ENCODE data around the gene SLFN12.
"Not testable (repeated sequence)": the region's sequence is repeated elsewhere in the genome, so short reads cannot be mapped to it uniquely, and the experiment has no call there.

SLFN12 gene

DNA sequence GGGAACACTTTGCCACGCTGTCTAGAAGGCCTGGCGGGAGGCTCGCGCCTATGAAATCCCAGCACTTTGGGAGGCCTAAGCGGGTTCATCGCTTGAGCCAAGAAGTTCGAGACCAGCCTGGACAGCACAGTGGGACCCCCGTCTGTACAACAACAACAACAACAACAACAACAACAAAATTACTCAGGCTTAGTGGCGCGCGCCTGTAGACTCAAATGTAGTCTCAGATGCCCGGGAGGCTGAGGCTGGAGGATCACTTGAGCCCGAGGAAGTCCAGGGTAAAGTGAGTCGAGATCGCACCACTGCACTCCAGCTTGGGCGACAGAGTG is 16.6 kb upstream of the SLFN12 start:
- Histone ChIP-seq H3K27me3 (ENCODE audit: insufficient read depth, low read length) (no peaks in the 10 kb centered on the region), H3K36me3 (ENCODE audit: insufficient read depth, low read length) (no peaks in the 10 kb centered on the region), H3K27ac (ENCODE audit: low read depth, low read length) (no peak overlapping the region), H3K4me3 (ENCODE audit: low read depth, low read length) (peak overlapping the region; percentile 79), H2AFZ (ENCODE audit: low read length, unreplicated experiment) (no peak overlapping the region), H3K79me2 (ENCODE audit: control insufficient read depth, insufficient read depth, low read length, unreplicated experiment) (no peaks in the 10 kb centered on the region), H3K4me1 (ENCODE audit: control insufficient read depth, insufficient read depth, low read length, unreplicated experiment) (peaks cover 6% of the 10 kb centered on the region)

DNA sequence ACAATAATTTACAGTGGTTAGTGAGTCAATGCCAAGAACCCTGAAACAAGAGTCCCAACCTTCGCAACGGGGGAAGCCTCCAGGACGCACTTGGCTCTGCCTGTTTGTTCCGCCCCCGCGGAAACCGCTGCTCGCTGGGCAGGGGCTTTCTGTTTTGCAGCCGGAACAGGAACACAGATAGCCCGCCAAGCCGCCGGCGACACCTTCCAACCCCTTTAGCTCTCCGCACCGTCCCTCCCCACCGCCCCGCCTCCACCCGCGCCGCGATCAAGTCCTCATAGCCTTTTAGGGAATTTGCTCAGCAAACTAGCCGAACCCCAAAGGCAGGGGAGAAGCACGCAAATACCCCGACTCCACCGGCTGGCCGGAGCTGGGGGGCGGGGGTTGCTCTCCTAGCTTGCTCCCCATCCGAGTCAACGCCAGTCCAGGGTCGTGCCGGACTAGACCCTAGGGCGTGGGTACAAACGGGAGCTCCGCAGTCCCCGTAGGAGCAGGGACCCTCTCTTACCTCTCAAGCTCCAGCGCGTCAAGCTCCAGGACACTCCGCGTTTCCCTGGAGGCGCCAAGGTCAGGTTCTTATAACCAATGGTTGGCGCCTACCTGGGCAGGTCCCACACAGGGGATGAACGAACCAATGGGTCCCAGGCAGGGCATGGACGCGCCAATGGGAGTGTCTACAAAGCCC is 16.1 kb upstream of the SLFN12 start, which contains the start of gene SLFN13:
SLFN13 (minus strand) TSS at position 553 of the 685 bp plus-strand sequence. CDS start 3,086 bp downstream, outside the sequence.
- H2AFZ ChIP-seq (ENCODE audit: low read length, unreplicated experiment): peak within 1 kb of the TSS; percentile 87
- H3K27me3 ChIP-seq (ENCODE audit: insufficient read depth, low read length): no peaks in the 10 kb centered on the region
- peak within 1 kb of the TSS; percentile 79 for H3K4me3 ChIP-seq (ENCODE audit: low read depth, low read length)
- peaks cover 6% of the 10 kb centered on the region for H3K4me1 ChIP-seq (ENCODE audit: control insufficient read depth, insufficient read depth, low read length, unreplicated experiment)
- no peak within 1 kb of the TSS for H3K27ac ChIP-seq (ENCODE audit: low read depth, low read length)
- H3K79me2 ChIP-seq (ENCODE audit: control insufficient read depth, insufficient read depth, low read length, unreplicated experiment): no peaks in the 10 kb centered on the region
- H3K36me3 ChIP-seq (ENCODE audit: insufficient read depth, low read length): no peaks in the 10 kb centered on the region

DNA sequence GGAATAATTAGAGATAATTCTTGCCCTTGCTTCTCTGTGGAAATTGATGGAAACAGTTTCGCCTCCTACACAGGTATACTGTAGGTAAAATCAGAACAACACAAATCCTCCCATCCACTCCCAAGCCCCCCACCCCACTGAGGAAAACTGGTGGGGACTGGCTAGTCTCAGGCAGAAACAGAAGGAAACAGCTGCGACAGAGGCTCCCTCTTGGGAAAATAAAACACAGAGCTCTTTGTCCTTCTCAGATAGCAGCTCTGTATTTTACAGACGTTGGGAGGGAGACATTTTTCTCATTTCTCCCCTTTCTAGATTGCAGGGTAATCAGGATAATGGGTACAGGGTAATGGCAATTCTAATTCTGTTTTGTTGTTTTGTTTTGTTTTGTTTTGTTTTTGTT is 15.2 kb upstream of the SLFN12 start:
- H3K27me3 ChIP-seq (ENCODE audit: insufficient read depth, low read length): no peaks in the 10 kb centered on the region
- H3K4me1 ChIP-seq (ENCODE audit: control insufficient read depth, insufficient read depth, low read length, unreplicated experiment): peaks cover 6% of the 10 kb centered on the region
- no peaks in the 10 kb centered on the region for H3K79me2 ChIP-seq (ENCODE audit: control insufficient read depth, insufficient read depth, low read length, unreplicated experiment)
- peak overlapping the region; percentile 79 for H3K4me3 ChIP-seq (ENCODE audit: low read depth, low read length)
- H2AFZ ChIP-seq (ENCODE audit: low read length, unreplicated experiment): peak overlapping the region; percentile 53
- H3K36me3 ChIP-seq (ENCODE audit: insufficient read depth, low read length): no peaks in the 10 kb centered on the region
- H3K27ac ChIP-seq (ENCODE audit: low read depth, low read length): no peak overlapping the region

DNA sequence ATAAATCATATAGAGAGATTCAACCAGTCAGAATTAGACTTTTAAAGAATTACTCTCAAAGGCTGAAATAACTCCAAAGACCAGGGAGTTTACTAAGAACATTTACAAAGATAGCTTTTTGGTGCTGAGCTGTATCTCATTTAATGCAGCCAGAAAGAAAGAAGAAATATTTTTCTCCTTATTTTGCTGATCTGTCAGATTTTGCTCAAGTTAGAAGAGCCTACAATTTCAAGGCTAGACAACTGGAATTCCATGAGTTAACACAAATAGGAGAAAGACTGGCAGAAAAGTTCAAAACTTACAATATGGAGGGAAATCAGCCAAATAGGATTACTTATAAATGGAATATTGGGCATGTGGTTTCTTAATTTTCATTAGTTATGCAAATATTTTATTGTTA is 6.1 kb upstream of the SLFN12 start:
- H3K27ac ChIP-seq (ENCODE audit: low read depth, low read length): no peak overlapping the region
- no peaks in the 10 kb centered on the region for H3K27me3 ChIP-seq (ENCODE audit: insufficient read depth, low read length)
- no peak overlapping the region for H2AFZ ChIP-seq (ENCODE audit: low read length, unreplicated experiment)
- H3K36me3 ChIP-seq (ENCODE audit: insufficient read depth, low read length): no peaks in the 10 kb centered on the region
- no peaks in the 10 kb centered on the region for H3K79me2 ChIP-seq (ENCODE audit: control insufficient read depth, insufficient read depth, low read length, unreplicated experiment)
- H3K4me1 ChIP-seq (ENCODE audit: control insufficient read depth, insufficient read depth, low read length, unreplicated experiment): peaks cover 10% of the 10 kb centered on the region
- no peak overlapping the region for H3K4me3 ChIP-seq (ENCODE audit: low read depth, low read length)

DNA sequence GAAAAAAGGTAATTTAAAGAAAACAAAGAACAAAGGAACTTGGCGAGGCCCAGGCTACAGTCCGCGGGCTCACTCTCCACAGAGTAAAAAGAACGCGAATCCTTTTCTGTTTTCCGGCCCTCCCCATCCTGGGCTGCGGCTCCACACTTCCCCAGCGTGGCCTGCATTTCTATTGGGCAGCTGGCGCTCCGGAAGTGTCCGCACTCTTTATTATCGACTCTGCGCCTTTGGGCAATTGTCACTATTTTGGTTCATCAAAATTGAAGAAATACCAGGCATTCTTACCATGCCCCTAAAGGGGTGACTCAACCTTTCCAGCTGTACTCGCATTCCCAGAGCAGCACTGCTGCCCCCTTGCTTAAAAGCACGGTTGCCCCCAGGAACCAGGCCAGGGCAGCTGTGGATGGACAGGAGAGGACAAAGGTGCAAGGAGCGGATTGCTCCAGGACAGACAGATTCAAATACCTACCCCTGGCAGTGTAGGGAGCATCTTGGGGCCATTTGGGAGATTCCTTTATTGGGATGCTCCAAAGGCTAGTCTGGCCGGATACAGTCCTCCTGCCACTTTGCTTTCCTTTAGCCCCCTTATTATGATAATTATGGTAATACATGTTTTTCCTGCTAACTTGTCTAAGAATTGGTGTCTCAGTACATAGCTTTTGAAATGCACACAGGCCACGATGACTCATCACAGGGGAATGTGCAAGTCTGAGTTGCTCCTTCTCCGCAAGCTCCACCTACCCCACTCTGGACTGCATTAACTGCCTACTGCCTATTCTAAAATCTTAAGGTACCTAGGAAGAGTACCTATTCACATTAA is 985 bp upstream of the SLFN12 start:
- H3K79me2 ChIP-seq (ENCODE audit: control insufficient read depth, insufficient read depth, low read length, unreplicated experiment): peaks cover 40% of the 10 kb centered on the region
- peak overlapping the region; percentile 85 for H3K4me3 ChIP-seq (ENCODE audit: low read depth, low read length)
- H3K27me3 ChIP-seq (ENCODE audit: insufficient read depth, low read length): no peaks in the 10 kb centered on the region
- H2AFZ ChIP-seq (ENCODE audit: low read length, unreplicated experiment): peak overlapping the region; percentile 69
- peaks cover 10% of the 10 kb centered on the region for H3K4me1 ChIP-seq (ENCODE audit: control insufficient read depth, insufficient read depth, low read length, unreplicated experiment)
- no peaks in the 10 kb centered on the region; the same call in 1 of the 2 replicates for H3K36me3 ChIP-seq (ENCODE audit: insufficient read depth, low read length)
- H3K27ac ChIP-seq (ENCODE audit: low read depth, low read length): peak overlapping the region; percentile 94

DNA sequence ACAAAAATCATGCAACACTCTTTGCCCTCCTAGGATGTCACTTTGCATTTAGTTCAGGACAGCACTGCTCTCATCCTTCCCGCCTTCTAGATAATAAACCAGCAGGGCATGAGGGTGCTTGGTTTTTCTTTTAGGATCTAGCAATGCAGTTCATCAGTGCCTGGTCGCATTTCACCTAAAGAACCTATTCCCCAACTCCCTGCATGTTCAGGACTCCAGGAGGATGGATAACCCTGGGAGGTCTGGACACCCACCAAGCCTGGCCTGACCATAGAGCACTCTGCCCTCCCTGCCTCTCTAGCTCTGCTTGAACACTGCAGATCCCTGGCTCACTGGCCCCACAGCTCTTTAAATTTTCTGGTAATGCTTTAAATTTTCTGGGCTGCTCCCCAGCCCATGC is 2.6 kb downstream of the SLFN12 start:
- H3K79me2 ChIP-seq (ENCODE audit: control insufficient read depth, insufficient read depth, low read length, unreplicated experiment): peaks cover 45% of the 10 kb centered on the region
- H3K4me1 ChIP-seq (ENCODE audit: control insufficient read depth, insufficient read depth, low read length, unreplicated experiment): peaks cover 9% of the 10 kb centered on the region
- H3K36me3 ChIP-seq (ENCODE audit: insufficient read depth, low read length): peaks cover 8% of the 10 kb centered on the region
- no peaks in the 10 kb centered on the region for H3K27me3 ChIP-seq (ENCODE audit: insufficient read depth, low read length)
- no peak overlapping the region for H3K4me3 ChIP-seq (ENCODE audit: low read depth, low read length)
- no peak overlapping the region for H3K27ac ChIP-seq (ENCODE audit: low read depth, low read length)
- no peak overlapping the region for H2AFZ ChIP-seq (ENCODE audit: low read length, unreplicated experiment)

DNA sequence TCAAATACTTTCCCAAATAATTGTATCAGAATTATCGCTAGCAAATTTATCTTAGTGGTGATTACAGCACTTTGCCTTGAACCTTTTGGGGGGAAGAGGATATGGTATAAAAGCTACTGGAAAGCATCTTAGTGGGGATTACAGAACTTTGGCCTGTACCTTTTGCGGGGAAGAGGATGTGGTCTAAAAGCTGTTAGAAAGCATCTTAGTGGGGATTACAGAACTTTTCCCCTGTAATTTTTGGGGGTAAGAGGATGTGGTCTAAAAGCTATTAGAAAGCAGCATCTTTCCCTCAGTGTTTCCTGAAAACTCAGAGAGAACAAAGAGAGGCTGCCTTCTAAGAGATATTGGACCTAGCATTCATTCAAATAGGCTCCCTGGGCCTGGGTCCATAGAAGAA is 4.1 kb downstream of the SLFN12 start:
- Histone ChIP-seq H3K27me3 (ENCODE audit: insufficient read depth, low read length) (no peaks in the 10 kb centered on the region), H3K4me1 (ENCODE audit: control insufficient read depth, insufficient read depth, low read length, unreplicated experiment) (no peaks in the 10 kb centered on the region), H3K4me3 (ENCODE audit: low read depth, low read length) (no peak overlapping the region), H3K36me3 (ENCODE audit: insufficient read depth, low read length) (peaks cover 8% of the 10 kb centered on the region), H3K79me2 (ENCODE audit: control insufficient read depth, insufficient read depth, low read length, unreplicated experiment) (peaks cover 45% of the 10 kb centered on the region), H2AFZ (ENCODE audit: low read length, unreplicated experiment) (no peak overlapping the region), H3K27ac (ENCODE audit: low read depth, low read length) (no peak overlapping the region)

DNA sequence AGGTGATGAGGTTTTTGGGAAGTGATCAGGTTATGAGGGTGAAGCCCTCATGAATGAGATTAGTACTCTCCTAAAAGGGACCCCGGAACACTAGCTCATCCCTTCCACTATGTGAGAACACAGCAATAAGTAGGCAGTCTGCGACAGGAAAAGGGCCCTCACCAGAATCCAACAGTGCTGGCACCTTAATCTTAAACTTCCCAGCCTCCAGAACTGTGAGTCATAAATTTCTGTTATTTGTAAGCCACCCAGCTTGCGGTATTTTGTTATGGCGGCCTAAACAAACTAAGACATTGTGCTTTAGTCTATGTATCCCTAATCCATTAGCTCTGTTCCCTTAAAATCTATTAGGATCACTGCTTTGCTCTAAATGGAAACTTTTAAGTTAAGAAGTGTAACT is 8.5 kb downstream of the SLFN12 start:
- H3K27ac ChIP-seq (ENCODE audit: low read depth, low read length): no peak overlapping the region
- H2AFZ ChIP-seq (ENCODE audit: low read length, unreplicated experiment): no peak overlapping the region
- no peaks in the 10 kb centered on the region for H3K27me3 ChIP-seq (ENCODE audit: insufficient read depth, low read length)
- H3K36me3 ChIP-seq (ENCODE audit: insufficient read depth, low read length): peaks cover 25% of the 10 kb centered on the region; the same call in 1 of the 2 replicates
- H3K4me3 ChIP-seq (ENCODE audit: low read depth, low read length): no peak overlapping the region
- no peaks in the 10 kb centered on the region for H3K4me1 ChIP-seq (ENCODE audit: control insufficient read depth, insufficient read depth, low read length, unreplicated experiment)
- H3K79me2 ChIP-seq (ENCODE audit: control insufficient read depth, insufficient read depth, low read length, unreplicated experiment): peaks cover 13% of the 10 kb centered on the region

DNA sequence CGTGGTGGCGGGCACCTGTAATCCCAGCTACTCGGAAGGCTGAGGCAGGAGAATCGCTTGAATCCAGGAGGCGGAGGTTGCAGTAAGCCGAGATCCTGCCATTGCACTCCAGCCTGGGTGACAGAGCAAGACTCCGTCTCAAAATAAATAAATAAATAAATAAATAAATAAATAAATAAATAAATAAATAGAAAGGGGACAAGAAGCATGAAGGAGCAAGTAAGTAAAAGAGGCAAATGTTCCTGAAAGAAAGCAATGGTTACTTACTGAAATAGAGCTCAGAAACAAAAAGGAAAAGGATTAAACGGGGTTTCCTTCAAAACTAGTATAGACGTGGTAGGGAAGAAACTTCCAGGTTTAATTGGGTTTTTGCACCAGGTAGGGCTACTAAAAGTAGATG is 11.2 kb downstream of the SLFN12 start:
- not testable (repeated sequence) for H3K27me3 ChIP-seq (ENCODE audit: insufficient read depth, low read length); H3K79me2 ChIP-seq (ENCODE audit: control insufficient read depth, insufficient read depth, low read length, unreplicated experiment); H2AFZ ChIP-seq (ENCODE audit: low read length, unreplicated experiment); H3K27ac ChIP-seq (ENCODE audit: low read depth, low read length); H3K4me3 ChIP-seq (ENCODE audit: low read depth, low read length); H3K4me1 ChIP-seq (ENCODE audit: control insufficient read depth, insufficient read depth, low read length, unreplicated experiment)
- peaks cover 21% of the 10 kb centered on the region; the same call in 1 of the 2 replicates for H3K36me3 ChIP-seq (ENCODE audit: insufficient read depth, low read length)

DNA sequence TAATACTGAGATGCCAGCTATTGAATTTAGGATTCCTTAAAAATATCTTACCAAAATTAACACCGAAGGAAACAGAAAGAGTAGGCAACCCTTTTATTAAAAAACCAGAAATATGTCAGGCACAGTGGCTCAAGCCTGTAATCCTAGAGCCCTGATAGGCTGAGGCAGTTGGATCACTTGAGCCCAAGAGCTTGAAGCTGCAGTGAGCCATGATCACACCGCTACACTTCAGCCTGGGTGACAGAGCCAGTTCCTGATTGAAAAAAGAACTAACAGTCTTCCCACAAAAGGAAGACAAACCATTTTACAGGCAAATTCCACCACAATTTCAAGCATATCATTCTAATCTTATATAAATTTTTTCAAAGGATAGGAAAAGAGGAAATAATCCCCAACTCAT is 15.6 kb downstream of the SLFN12 start:
- Histone ChIP-seq H3K4me3 (ENCODE audit: low read depth, low read length) (no peak overlapping the region), H2AFZ (ENCODE audit: low read length, unreplicated experiment) (no peak overlapping the region), H3K27ac (ENCODE audit: low read depth, low read length) (no peak overlapping the region), H3K27me3 (ENCODE audit: insufficient read depth, low read length) (no peaks in the 10 kb centered on the region), H3K36me3 (ENCODE audit: insufficient read depth, low read length) (peaks cover 33% of the 10 kb centered on the region), H3K4me1 (ENCODE audit: control insufficient read depth, insufficient read depth, low read length, unreplicated experiment) (no peaks in the 10 kb centered on the region), H3K79me2 (ENCODE audit: control insufficient read depth, insufficient read depth, low read length, unreplicated experiment) (peaks cover 18% of the 10 kb centered on the region)

DNA sequence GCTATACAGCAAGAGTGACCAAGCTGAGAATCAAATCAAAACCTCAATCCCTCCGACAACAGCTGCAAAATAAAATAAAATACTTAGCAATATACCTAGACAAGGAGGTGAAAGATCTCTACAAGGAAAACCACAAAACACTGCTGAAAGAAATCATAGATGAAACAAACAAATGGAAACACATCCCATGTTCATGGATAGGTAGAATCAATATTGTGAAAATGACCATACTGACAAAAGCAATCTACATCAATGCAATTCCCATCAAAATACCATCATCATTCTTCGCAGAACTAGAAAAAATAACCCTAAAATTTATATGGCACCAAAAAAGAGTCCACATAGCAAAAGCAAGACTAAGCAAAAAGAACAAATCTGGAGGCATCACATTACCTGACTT is 17.6 kb downstream of the SLFN12 start:
- H3K4me3 ChIP-seq (ENCODE audit: low read depth, low read length); H2AFZ ChIP-seq (ENCODE audit: low read length, unreplicated experiment); H3K4me1 ChIP-seq (ENCODE audit: control insufficient read depth, insufficient read depth, low read length, unreplicated experiment); H3K27me3 ChIP-seq (ENCODE audit: insufficient read depth, low read length); H3K27ac ChIP-seq (ENCODE audit: low read depth, low read length): not testable (repeated sequence)
- H3K36me3 ChIP-seq (ENCODE audit: insufficient read depth, low read length): peaks cover 48% of the 10 kb centered on the region
- H3K79me2 ChIP-seq (ENCODE audit: control insufficient read depth, insufficient read depth, low read length, unreplicated experiment): peaks cover 18% of the 10 kb centered on the region
